ENCODE results near the gene TMEM107. TPM values are rescaled to one million over a fixed set of nuclear protein-coding genes. Genes with fewer than 3 reads are reported as not detected.

TMEM107 gene
- total RNA-seq, 1 donor from 2014 or later = 7.1 TPM

- no peak for DNase-seq
- no peak for ATAC-seq (ENCODE audit: poor library complexity)
- intact Hi-C loops (cut with DNase I) = no loop called here
These were observed 9.4 kb downstream of the TMEM107 start for GRCh38 chr17:8166731-8167130.

- ATAC-seq (ENCODE audit: poor library complexity) (no peak), DNase-seq (peak; percentile 40)
- intact Hi-C loops (cut with DNase I) = loop anchor here (5.0 kb wide), 1 partner anchor 42 kb away; the partner anchor contains the start of gene HES7
These were observed 11.4 kb downstream of the TMEM107 start for GRCh38 chr17:8164815-8165131.

DNA sequence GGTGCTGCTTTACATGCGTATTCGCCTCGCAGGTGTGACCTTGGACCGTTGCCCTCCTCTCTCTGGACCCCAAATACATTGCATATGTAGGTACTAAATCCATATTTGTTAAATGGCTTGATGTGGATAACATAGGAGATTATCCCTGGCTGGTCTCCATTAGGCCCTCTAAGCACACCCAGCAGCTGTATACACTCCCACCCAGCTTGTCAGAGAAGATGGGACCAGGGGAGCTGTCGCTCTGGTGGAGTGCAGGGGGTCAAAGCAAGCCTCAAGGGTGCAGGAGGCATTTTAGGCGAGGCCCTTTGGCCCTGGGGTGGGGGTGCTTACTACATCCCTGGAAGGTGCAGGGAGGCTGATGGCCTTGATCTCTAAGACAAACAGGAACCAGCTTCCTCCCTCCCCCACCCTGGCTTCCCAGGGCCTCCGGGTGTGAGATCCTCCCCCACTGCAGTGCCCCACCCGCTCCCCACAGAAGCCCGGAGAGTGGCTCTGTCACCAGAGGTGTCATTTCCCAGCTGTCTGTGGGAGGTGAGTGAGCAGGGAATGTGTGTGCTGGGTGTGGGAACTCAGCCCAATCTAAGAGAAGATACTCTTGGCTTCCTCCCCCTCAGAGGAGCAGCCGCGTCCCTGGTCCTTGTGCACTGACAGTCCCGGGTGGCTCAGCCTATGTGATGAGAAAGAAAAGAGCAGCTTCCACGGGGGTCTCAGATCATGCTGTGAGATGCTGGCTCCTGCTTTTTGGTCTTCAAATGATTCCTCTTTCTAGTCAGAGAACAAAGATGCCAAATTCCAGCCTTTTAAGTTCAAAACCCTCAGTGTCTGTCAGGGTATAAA, 12.0 kb downstream of the TMEM107 start:
- intact Hi-C loops (cut with DNase I) = loop anchor here (5.0 kb wide), 1 partner anchor 42 kb away; the partner anchor contains the start of gene HES7
- peak; percentile 80 for ATAC-seq (ENCODE audit: poor library complexity)

DNA sequence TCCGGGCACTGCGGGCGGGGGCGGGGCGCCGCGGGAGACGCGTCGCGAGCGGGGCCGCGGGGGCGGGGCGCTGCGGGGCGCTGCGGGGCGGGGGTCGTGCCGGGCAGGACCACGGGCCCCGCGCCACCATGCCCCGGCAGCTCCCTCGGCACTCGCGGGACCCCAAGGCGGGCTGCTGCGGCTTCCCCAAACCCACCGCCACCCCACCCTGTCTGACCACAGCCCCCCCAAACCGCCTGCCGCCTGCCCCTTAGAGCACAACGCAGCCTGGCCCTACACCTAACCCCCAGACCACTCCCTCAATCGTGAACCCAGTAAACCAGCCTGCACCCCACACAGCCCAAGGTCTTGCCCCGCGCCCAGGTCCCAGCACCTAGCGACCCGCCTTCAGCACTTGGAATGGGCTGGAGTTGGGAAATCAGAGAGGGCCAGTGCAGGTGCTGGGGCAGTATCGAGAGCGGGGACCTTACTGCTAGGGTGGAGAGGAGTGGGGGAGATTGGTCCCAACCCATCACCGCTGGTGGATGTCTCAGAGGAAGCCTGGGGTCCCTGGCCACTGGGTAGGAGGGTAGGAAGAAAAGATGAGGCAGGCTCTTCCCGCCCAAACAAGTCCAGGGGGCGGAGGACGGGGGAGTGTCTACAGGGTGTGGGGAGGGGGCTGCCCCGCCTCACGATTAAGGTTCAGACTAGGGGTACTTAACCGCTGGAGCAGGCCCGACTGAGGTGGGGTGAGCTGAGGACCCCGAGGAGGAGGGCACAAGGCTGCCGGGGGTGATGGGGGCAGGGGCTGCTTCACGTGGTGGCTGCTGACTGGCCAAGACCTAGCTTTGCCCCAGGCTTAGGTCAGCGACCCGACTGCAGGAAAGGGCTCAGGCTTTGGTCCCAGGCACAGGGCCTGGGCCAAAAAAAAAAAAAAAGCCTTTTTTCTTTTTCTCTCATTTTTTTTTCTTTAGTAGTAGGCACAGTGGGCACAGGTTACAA, 12.9 kb downstream of the TMEM107 start:
- intact Hi-C loops (cut with DNase I) = loop anchor here (5.0 kb wide), 1 partner anchor 41 kb away; the partner anchor contains the start of gene HES7
- DNase-seq (peak; percentile 54), ATAC-seq (ENCODE audit: poor library complexity) (peak; percentile 8)

More for the DNA sequence above, 12.0 kb downstream of the TMEM107 start:
- peak; percentile 90 for DNase-seq

DNA sequence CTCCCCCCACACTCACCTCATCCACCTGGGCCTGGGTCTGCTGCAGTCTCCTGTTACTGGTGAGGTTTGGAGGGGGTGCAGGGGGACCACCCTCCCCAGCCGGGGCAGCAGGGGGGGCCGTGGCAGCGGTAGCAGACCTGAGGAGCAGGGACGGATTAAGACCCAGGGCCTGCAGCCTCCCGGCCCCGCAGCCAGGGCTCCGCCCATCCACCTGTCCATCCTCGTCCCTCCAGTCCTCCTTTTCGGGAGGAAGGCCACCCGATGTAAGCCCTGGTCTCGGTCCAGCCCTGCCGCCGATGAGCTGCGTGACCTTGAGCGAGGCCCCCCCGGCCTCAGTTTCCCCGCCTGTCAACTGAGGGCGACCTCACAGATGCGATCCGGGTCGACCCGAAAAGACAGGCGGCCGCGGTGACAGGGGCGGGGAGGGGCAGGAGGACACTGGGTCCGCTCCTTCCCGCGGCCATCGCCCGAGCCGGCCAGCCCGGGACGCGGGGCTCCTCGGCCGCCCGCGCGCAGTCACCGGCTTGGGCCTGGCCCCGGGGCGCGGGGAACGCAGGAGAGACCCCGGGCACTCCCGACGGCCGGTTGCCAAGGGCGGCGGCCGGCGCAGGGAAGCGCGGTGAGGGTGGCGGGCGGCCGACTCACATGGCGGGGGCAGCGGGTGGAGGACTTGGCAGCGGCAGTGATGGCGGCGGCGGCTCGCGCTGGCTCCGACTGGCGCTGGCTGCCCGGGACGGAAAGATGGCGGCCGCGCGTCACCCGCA, 13.8 kb downstream of the TMEM107 start, which contains the start of gene VAMP2:
TSS of gene VAMP2 (minus strand) at position 716 of the 764 bp plus-strand sequence. CDS start at position 647, 69 bp downstream.
- peak; percentile 62 for ATAC-seq (ENCODE audit: poor library complexity)
- intact Hi-C loops (cut with DNase I) = loop anchor here (5.0 kb wide), 1 partner anchor 40 kb away; the partner anchor contains the start of gene HES7

GRCh38 chr17:8161289-8162232, 14.6 kb downstream of the TMEM107 start:
- intact Hi-C loops (cut with DNase I) = loop anchor here (5.0 kb wide), 1 partner anchor 39 kb away; the partner anchor contains the start of gene HES7
- ATAC-seq (ENCODE audit: poor library complexity) = no peak
- DNase-seq = peak; percentile 42

More for the DNA sequence above, 13.8 kb downstream of the TMEM107 start, which contains the start of gene VAMP2:
- peak; percentile 92 for DNase-seq

- no peak for ATAC-seq (ENCODE audit: poor library complexity)
- DNase-seq = peak; percentile 23
- intact Hi-C loops (cut with DNase I) = loop anchor here (5.0 kb wide), 1 partner anchor 38 kb away; the partner anchor contains the start of gene HES7
These were observed 15.4 kb downstream of the TMEM107 start for GRCh38 chr17:8160741-8161221.

- DNase-seq (no peak), ATAC-seq (ENCODE audit: poor library complexity) (no peak)
- intact Hi-C loops (cut with DNase I) = loop anchor here (5.0 kb wide), 1 partner anchor 38 kb away; the partner anchor contains the start of gene HES7
These were observed 16.0 kb downstream of the TMEM107 start for GRCh38 chr17:8160224-8160577.

GRCh38 chr17:8159459-8160223, 16.5 kb downstream of the TMEM107 start:
- DNase-seq (peak; percentile 11), ATAC-seq (ENCODE audit: poor library complexity) (no peak)
- intact Hi-C loops (cut with DNase I) = loop anchor here (5.0 kb wide), 1 partner anchor 37 kb away; the partner anchor contains the start of gene HES7

GRCh38 chr17:8159032-8159400, 17.2 kb downstream of the TMEM107 start:
- intact Hi-C loops (cut with DNase I) = no loop called here
- ATAC-seq (ENCODE audit: poor library complexity) = no peak
- no peak for DNase-seq

DNA sequence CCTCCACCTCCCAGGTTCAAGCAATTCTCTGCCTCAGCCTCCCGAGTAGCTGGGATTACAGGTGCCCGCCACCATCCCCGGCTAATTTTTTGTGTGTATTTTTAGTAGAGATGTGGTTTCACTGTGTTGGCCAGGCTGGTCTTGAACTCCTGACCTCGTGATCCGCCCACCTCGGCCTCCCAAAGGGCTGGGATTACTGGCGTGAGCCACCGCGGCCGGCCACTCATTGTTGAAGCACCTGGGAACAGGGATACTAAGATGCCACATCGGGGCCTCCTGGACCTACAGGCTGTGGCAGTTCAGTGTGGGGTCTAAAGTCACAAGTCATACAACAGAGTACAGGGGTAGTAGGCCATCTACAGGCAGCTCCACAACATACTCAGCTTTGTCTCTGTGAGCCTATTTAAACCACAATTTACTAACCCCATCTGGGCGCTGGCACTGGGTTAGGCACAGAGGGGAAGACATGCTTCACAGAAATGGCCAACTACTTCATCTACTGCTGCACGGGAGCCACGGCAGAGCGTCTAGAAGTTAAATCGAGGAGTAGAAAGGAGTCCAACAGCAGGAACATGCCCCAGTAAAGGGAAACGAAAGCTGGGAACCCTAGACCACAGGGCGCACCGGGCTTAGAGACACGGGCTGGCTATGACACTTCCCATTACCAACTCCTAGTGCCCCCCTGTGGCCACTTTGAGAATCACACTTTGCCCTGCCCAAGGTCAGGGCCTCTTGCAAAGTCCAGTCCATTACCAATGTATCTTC, 17.7 kb downstream of the TMEM107 start:
- DNase-seq = peak; percentile 95
- peak; percentile 8 for ATAC-seq (ENCODE audit: poor library complexity)
- intact Hi-C loops (cut with DNase I) = no loop called here

DNA sequence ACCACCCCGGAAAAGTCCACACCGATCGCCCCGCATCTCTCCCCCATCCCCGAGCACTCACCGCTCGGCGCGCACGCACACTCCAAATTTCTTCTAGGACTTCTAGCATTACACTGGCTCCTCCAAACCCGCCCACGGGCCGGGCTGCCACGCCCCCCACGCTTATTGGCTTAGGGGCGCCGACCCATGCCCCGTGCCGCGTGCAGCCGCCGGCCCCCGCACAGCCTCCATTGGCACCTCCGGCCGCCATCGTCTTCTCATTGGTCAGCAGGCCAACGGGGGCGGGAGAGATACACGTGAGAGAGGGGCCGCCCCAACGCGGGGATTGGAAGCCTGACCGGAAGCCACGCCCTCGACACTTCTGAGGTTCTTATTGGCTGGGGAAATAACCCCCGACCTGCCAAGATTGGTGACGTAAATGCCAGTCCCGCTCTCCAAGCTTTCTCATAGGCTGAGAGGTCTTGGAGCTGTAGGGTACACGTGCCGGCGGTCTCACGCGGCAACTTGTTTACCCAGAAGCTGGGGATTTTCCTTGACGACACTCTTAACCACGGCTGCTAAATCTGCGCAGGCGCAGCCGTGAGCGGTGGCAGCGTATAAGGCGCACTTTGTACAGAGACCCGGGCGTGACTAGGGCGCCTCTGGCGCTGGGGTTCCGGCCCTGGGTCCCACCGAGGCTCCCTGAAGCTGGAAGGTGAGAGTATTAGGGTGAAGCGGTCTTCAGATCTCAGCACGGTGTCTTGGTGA, 19.8 kb downstream of the TMEM107 start:
- intact Hi-C loops (cut with DNase I) = no loop called here
- peak; percentile 63 for ATAC-seq (ENCODE audit: poor library complexity)
- peak; percentile 100 for DNase-seq

DNA sequence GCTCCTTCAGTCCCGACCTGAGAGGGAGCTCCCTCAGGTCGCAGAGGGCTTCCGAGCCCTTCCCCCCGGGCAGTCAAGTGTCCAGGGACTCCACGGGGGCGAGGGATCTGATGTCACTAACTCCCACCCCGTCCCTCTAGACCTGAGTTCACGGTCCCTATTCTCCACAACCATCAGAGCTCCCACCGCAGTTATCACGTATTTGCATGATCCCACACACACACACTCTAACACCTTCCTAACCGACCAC, 20.3 kb downstream of the TMEM107 start:
- intact Hi-C loops (cut with DNase I) = no loop called here
- DNase-seq = no peak
- ATAC-seq (ENCODE audit: poor library complexity) = no peak

GRCh38 chr17:8155231-8155995, 20.8 kb downstream of the TMEM107 start:
- DNase-seq (peak; percentile 37), ATAC-seq (ENCODE audit: poor library complexity) (no peak)
- intact Hi-C loops (cut with DNase I) = no loop called here
